Fibroblast of pulmonary artery (primary cell): ENCODE results near the gene PIGS.
A peak's percentile ranks its signal among the peaks of the same experiment; 100 is the strongest.
"Not testable (repeated sequence)": the region's sequence is repeated elsewhere in the genome, so short reads cannot be mapped to it uniquely, and the experiment has no call there.

ENCODE experiments used
- DNase-seq: peaks from one replicate; pipeline ENCODE4 v3.0.0-alpha.2; 2010; ENCODE audit warnings: low read depth
- H3K4me3 ChIP-seq: replicated peaks from 2 replicates; pipeline ENCODE4 v1.5.1; 2011; ENCODE audit warnings: low read depth, mild to moderate bottlenecking, control low read depth, low read length, moderate library complexity
- CTCF ChIP-seq: IDR thresholded peaks from 2 replicates; pipeline ENCODE4 v1.5.1; 2011; ENCODE audit warnings: mild to moderate bottlenecking, control low read depth, low read length, inconsistent platforms; ENCODE audit errors: missing control alignments

The PIGS gene

GRCh38 chr17:28578246-28579195, 7.2 kb upstream of the PIGS start:
- TF ChIP-seq CTCF: no peak
- H3K4me3 ChIP-seq: no peak overlapping the region
- no peak for DNase-seq

GRCh38 chr17:28577466-28577824, 6.1 kb upstream of the PIGS start:
- DNase-seq: no peak
- TF ChIP-seq CTCF: no peak
- no peak overlapping the region for H3K4me3 ChIP-seq

- no peak for TF ChIP-seq CTCF
- peak; percentile 91 for DNase-seq
- peak within 1 kb of the TSS; percentile 48 for H3K4me3 ChIP-seq
These were observed 5.6 kb upstream of the PIGS start, which contains the start of gene ALDOC for GRCh38 chr17:28576758-28577465. Gene ALDOC (minus strand): TSS chr17:28576895. CDS start chr17:28575532, 1,363 bp downstream.

- not testable (repeated sequence) for DNase-seq, H3K4me3 ChIP-seq
These were observed 4.7 kb upstream of the PIGS start for GRCh38 chr17:28576016-28576415.

- TF ChIP-seq CTCF: no peak
- DNase-seq: no peak
- no peak overlapping the region for H3K4me3 ChIP-seq
These were observed 3.9 kb upstream of the PIGS start for GRCh38 chr17:28575126-28575795.

- DNase-seq: no peak
- TF ChIP-seq CTCF: no peak
- no peak overlapping the region for H3K4me3 ChIP-seq
These were observed 3.2 kb upstream of the PIGS start for GRCh38 chr17:28574526-28574925.

GRCh38 chr17:28573966-28574480, 2.7 kb upstream of the PIGS start:
- H3K4me3 ChIP-seq: no peak overlapping the region
- no peak for TF ChIP-seq CTCF
- DNase-seq: no peak
